Measurements from ENCODE around the gene FAM131A. TPM values are rescaled to one million over a fixed set of nuclear protein-coding genes. Genes with fewer than 3 reads are reported as not detected.

Gene FAM131A
- total RNA-seq, 1 donor from 2014 or later, result 22.7 TPM

GRCh38 chr3:184315871-184316661 is 21.3 kb upstream of the FAM131A start:
- no peak for TF ChIP-seq CTCF (conservative IDR thresholded peaks at IDR 0.05; ENCODE audit: low read depth, low read length)
- no peak for DNase-seq (ENCODE audit: low read depth)
- H3K4me3 ChIP-seq (ENCODE audit: low read depth, low read length), result peak overlapping the region; percentile 92

- TF ChIP-seq CTCF (conservative IDR thresholded peaks at IDR 0.05; ENCODE audit: low read depth, low read length), result no peak
- no peak for DNase-seq (ENCODE audit: low read depth)
- peak overlapping the region; percentile 92 for H3K4me3 ChIP-seq (ENCODE audit: low read depth, low read length)
Measured at GRCh38 chr3:184316792-184317191, 20.6 kb upstream of the FAM131A start.

- DNase-seq (ENCODE audit: low read depth), result no peak
- H3K4me3 ChIP-seq (ENCODE audit: low read depth, low read length), result peak overlapping the region; percentile 92
- no peak for TF ChIP-seq CTCF (conservative IDR thresholded peaks at IDR 0.05; ENCODE audit: low read depth, low read length)
Measured at GRCh38 chr3:184317201-184317600, 20.2 kb upstream of the FAM131A start.

GRCh38 chr3:184320104-184320445 is 17.3 kb upstream of the FAM131A start:
- DNase-seq (ENCODE audit: low read depth), result no peak
- TF ChIP-seq CTCF (conservative IDR thresholded peaks at IDR 0.05; ENCODE audit: low read depth, low read length), result no peak
- H3K4me3 ChIP-seq (ENCODE audit: low read depth, low read length), result peak overlapping the region; percentile 34

GRCh38 chr3:184321666-184322065 is 15.7 kb upstream of the FAM131A start:
- H3K4me3 ChIP-seq (ENCODE audit: low read depth, low read length), result no peak overlapping the region
- no peak for TF ChIP-seq CTCF (conservative IDR thresholded peaks at IDR 0.05; ENCODE audit: low read depth, low read length)
- no peak for DNase-seq (ENCODE audit: low read depth)

GRCh38 chr3:184322731-184323487 is 14.5 kb upstream of the FAM131A start:
- no peak overlapping the region for H3K4me3 ChIP-seq (ENCODE audit: low read depth, low read length)
- no peak for TF ChIP-seq CTCF (conservative IDR thresholded peaks at IDR 0.05; ENCODE audit: low read depth, low read length)
- DNase-seq (ENCODE audit: low read depth), result no peak

All from epithelial cell of proximal tubule (primary cell).